ENCODE measurements around the gene KAT5. TPM values are rescaled to one million over a fixed set of nuclear protein-coding genes. Genes with fewer than 3 reads are reported as not detected.
"Not testable (repeated sequence)": the region's sequence is repeated elsewhere in the genome, so short reads cannot be mapped to it uniquely, and the experiment has no call there.

The KAT5 gene
- polyA plus RNA-seq, 1 donor from 2014 or later: 102 TPM

DNA sequence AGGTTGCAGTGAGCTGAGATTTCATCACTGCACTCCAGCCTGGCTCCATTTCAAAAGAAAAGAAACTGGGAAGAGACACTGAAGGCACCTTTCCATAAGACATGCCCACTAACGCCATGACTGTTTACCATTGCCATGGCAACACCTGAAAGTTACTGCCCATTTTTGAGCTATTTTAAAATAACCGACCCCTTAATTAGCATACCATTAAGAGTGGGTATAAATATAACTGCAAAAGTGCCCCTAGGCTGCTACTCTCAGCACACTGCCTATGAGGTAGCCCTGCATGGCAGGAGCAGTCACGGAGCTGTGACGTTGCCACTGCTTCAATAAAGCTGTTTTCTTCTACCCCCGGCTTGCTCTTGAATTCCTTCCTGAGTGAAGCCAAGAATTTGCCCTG lies 18.4 kb downstream of the KAT5 start:
- Histone ChIP-seq H3K36me3 (ENCODE audit: insufficient read depth, low read length) (no peaks in the 10 kb centered on the region), H3K79me2 (replicated peaks; ENCODE audit: insufficient read depth, low read length) (no peaks in the 10 kb centered on the region), H3K4me3 (ENCODE audit: low read length) (no peak overlapping the region), H3K9me3 (ENCODE audit: low read length) (no peaks in the 10 kb centered on the region), H3K9me2 (ENCODE audit: insufficient read depth, low read length) (no peaks in the 10 kb centered on the region), H3K4me2 (ENCODE audit: low read length) (no peak overlapping the region), H3F3A (ENCODE audit: insufficient read depth, low read length, poor library complexity, severe bottlenecking) (no peaks in the 10 kb centered on the region), H3K27ac (ENCODE audit: low read length) (no peak overlapping the region), H3K9ac (ENCODE audit: low read length) (no peak overlapping the region), H4K20me1 (ENCODE audit: insufficient read depth) (no peaks in the 10 kb centered on the region), H3K27me3 (ENCODE audit: insufficient read depth, low read depth, low read length) (no peaks in the 10 kb centered on the region), H2AFZ (ENCODE audit: low read depth, low read length) (no peak overlapping the region)
- TF ChIP-seq EP300 (conservative IDR thresholded peaks at IDR 0.05; ENCODE audit: poor library complexity, severe bottlenecking): no peak
- no peak for TF ChIP-seq TAF1 (IDR thresholded peaks at IDR 0.05; ENCODE audit: low read depth)
- TF ChIP-seq RAD21 (conservative IDR thresholded peaks at IDR 0.05): no peak
- TF ChIP-seq EZH2 (IDR thresholded peaks at IDR 0.05; ENCODE audit: borderline replicate concordance, insufficient read depth, low read length, poor library complexity, severe bottlenecking): no peak
- no peak for TF ChIP-seq SMC3 (conservative IDR thresholded peaks at IDR 0.05; ENCODE audit: poor library complexity)
- no peak for TF ChIP-seq MXI1 (conservative IDR thresholded peaks at IDR 0.05; ENCODE audit: poor library complexity, severe bottlenecking)
- TF ChIP-seq POLR2AphosphoS5 (IDR thresholded peaks at IDR 0.05): no peak
- TF ChIP-seq, protein P1, sequence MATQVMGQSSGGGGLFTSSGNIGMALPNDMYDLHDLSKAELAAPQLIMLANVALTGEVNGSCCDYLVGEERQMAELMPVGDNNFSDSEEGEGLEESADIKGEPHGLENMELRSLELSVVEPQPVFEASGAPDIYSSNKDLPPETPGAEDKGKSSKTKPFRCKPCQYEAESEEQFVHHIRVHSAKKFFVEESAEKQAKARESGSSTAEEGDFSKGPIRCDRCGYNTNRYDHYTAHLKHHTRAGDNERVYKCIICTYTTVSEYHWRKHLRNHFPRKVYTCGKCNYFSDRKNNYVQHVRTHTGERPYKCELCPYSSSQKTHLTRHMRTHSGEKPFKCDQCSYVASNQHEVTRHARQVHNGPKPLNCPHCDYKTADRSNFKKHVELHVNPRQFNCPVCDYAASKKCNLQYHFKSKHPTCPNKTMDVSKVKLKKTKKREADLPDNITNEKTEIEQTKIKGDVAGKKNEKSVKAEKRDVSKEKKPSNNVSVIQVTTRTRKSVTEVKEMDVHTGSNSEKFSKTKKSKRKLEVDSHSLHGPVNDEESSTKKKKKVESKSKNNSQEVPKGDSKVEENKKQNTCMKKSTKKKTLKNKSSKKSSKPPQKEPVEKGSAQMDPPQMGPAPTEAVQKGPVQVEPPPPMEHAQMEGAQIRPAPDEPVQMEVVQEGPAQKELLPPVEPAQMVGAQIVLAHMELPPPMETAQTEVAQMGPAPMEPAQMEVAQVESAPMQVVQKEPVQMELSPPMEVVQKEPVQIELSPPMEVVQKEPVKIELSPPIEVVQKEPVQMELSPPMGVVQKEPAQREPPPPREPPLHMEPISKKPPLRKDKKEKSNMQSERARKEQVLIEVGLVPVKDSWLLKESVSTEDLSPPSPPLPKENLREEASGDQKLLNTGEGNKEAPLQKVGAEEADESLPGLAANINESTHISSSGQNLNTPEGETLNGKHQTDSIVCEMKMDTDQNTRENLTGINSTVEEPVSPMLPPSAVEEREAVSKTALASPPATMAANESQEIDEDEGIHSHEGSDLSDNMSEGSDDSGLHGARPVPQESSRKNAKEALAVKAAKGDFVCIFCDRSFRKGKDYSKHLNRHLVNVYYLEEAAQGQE (IDR thresholded peaks at IDR 0.05; ENCODE audit: borderline replicate concordance): no peak
- TF ChIP-seq, protein P2, sequence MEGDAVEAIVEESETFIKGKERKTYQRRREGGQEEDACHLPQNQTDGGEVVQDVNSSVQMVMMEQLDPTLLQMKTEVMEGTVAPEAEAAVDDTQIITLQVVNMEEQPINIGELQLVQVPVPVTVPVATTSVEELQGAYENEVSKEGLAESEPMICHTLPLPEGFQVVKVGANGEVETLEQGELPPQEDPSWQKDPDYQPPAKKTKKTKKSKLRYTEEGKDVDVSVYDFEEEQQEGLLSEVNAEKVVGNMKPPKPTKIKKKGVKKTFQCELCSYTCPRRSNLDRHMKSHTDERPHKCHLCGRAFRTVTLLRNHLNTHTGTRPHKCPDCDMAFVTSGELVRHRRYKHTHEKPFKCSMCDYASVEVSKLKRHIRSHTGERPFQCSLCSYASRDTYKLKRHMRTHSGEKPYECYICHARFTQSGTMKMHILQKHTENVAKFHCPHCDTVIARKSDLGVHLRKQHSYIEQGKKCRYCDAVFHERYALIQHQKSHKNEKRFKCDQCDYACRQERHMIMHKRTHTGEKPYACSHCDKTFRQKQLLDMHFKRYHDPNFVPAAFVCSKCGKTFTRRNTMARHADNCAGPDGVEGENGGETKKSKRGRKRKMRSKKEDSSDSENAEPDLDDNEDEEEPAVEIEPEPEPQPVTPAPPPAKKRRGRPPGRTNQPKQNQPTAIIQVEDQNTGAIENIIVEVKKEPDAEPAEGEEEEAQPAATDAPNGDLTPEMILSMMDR (IDR thresholded peaks at IDR 0.05; ENCODE audit: poor library complexity, severe bottlenecking): no peak

DNA sequence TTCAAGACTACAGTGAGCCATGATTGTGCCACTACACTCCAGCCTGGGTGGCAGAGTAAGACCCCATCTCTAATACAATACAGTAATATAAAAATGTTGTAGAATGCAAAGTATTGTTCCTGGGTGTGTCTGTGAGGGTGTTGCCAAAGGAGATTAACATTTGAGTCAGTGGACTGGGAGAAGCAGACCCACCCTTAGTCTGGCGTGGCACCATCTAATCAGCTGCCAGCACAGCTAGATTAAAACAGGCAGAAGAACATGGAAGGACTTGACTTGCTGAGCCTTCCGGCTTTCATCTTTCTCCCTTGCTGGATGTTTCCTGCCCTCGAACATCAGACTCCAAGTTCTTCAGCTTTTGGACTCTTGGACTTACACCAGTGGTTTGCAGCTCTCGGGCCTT lies 23.1 kb downstream of the KAT5 start:
- not testable (repeated sequence) for H3K79me2 ChIP-seq (replicated peaks; ENCODE audit: insufficient read depth, low read length); H3K9ac ChIP-seq (ENCODE audit: low read length); H3K4me2 ChIP-seq (ENCODE audit: low read length); H3K27me3 ChIP-seq (ENCODE audit: insufficient read depth, low read depth, low read length); H3K9me2 ChIP-seq (ENCODE audit: insufficient read depth, low read length); H4K20me1 ChIP-seq (ENCODE audit: insufficient read depth); H3K9me3 ChIP-seq (ENCODE audit: low read length); H3K27ac ChIP-seq (ENCODE audit: low read length); H3K36me3 ChIP-seq (ENCODE audit: insufficient read depth, low read length); H3F3A ChIP-seq (ENCODE audit: insufficient read depth, low read length, poor library complexity, severe bottlenecking); H2AFZ ChIP-seq (ENCODE audit: low read depth, low read length); H3K4me3 ChIP-seq (ENCODE audit: low read length)

DNA sequence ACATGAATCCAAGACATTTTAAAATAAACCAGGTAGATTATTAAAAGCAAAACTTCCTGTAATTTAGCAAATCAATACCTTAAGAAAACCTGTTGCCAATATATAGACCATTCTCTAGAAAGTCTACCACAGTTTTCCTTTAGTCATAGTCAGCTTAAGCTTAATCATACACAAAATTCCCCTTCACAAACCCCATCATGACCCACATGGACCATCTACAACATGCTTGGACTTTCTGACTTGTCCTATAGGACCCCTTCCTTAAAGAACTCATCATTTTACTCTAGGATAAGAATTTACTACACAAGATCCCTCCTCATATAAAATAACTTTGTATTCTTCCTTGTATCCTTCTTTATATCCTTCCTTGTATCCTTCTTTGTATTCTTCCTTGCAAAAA lies 24.8 kb downstream of the KAT5 start:
- H3K79me2 ChIP-seq (replicated peaks; ENCODE audit: insufficient read depth, low read length): no peaks in the 10 kb centered on the region
- no peaks in the 10 kb centered on the region for H3K9me3 ChIP-seq (ENCODE audit: low read length)
- no peaks in the 10 kb centered on the region for H3K36me3 ChIP-seq (ENCODE audit: insufficient read depth, low read length)
- H3K4me3 ChIP-seq (ENCODE audit: low read length): no peak overlapping the region
- no peak overlapping the region for H3K9ac ChIP-seq (ENCODE audit: low read length)
- no peaks in the 10 kb centered on the region for H3K9me2 ChIP-seq (ENCODE audit: insufficient read depth, low read length)
- H4K20me1 ChIP-seq (ENCODE audit: insufficient read depth): no peaks in the 10 kb centered on the region
- H2AFZ ChIP-seq (ENCODE audit: low read depth, low read length): no peak overlapping the region
- no peaks in the 10 kb centered on the region for H3F3A ChIP-seq (ENCODE audit: insufficient read depth, low read length, poor library complexity, severe bottlenecking)
- no peaks in the 10 kb centered on the region for H3K27me3 ChIP-seq (ENCODE audit: insufficient read depth, low read depth, low read length)
- H3K4me2 ChIP-seq (ENCODE audit: low read length): no peak overlapping the region
- H3K27ac ChIP-seq (ENCODE audit: low read length): no peak overlapping the region
- TF ChIP-seq RAD21 (conservative IDR thresholded peaks at IDR 0.05) (no peak), POLR2AphosphoS5 (IDR thresholded peaks at IDR 0.05) (no peak), EP300 (conservative IDR thresholded peaks at IDR 0.05; ENCODE audit: poor library complexity, severe bottlenecking) (no peak), SMC3 (conservative IDR thresholded peaks at IDR 0.05; ENCODE audit: poor library complexity) (no peak), EZH2 (IDR thresholded peaks at IDR 0.05; ENCODE audit: borderline replicate concordance, insufficient read depth, low read length, poor library complexity, severe bottlenecking) (no peak), TAF1 (IDR thresholded peaks at IDR 0.05; ENCODE audit: low read depth) (no peak)
- TF ChIP-seq, protein P2 (IDR thresholded peaks at IDR 0.05; ENCODE audit: poor library complexity, severe bottlenecking): no peak
- TF ChIP-seq, protein P1 (IDR thresholded peaks at IDR 0.05; ENCODE audit: borderline replicate concordance): no peak
